ENCODE results near the gene TBPL1.

Gene TBPL1

DNA sequence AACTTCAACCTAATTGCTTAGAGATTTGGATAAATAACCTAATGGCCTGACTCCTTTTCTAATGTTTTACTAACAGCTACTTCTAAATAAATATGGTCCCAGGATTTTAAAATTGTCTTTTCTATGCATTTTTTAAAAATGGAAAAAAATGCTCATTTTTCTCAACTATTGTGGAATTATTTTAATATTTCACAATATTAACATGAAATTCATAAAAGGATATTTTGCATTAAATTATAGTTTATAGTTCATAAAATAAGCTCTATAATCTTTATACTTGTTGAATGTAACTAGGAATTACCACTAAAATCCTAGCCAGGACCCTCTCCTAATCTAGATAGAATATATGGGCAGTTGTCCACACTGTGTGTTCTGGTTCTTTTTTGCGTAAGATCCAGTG, 37.3 kb downstream of the TBPL1 start:
- Histone ChIP-seq H3K4me3 (ENCODE audit: low read length) (no peak overlapping the region), H3K27me3 (ENCODE audit: control insufficient read depth, insufficient read depth, low read length) (no peaks in the 10 kb centered on the region), H3K4me1 (ENCODE audit: control insufficient read depth, insufficient read depth, low read length) (no peaks in the 10 kb centered on the region), H3K9me3 (ENCODE audit: control insufficient read depth, insufficient read depth, low read length) (no peaks in the 10 kb centered on the region), H3K27ac (ENCODE audit: low read length) (no peak overlapping the region), H3K36me3 (ENCODE audit: control insufficient read depth, insufficient read depth, low read length) (no peaks in the 10 kb centered on the region)
- no peak for DNase-seq (ENCODE audit: low read depth, low spot score)
- no CpG with 5 or more reads among the region's 1 CpG for WGBS (ENCODE audit: insufficient coverage, insufficient read length)

DNA sequence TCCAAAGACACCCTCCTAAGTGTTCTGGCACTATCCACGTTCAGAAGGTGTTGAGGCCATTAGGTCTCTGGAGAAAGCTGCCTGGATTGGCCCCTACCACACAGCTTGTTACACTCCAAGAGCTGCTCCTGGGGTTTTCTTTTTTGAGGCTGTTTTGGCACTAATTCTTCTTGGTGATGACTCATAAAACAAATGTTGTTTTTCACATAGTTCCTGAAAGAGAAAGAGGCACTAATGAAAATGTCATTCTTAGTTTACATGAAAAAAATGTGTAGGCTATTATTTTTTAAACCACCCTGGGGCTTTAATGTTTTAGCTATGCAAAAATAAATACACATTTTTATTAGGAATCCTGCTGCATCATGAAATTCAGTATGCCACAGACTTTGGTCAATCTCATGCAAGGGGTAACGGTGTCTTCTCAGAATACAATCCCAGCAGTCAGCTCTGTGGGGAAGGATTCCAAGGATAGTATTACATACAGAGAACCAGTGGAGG, 38.1 kb downstream of the TBPL1 start:
- no peaks in the 10 kb centered on the region for H3K4me1 ChIP-seq (ENCODE audit: control insufficient read depth, insufficient read depth, low read length)
- no CpG with 5 or more reads among the region's 2 CpGs for WGBS (ENCODE audit: insufficient coverage, insufficient read length)
- H3K9me3 ChIP-seq (ENCODE audit: control insufficient read depth, insufficient read depth, low read length), result no peaks in the 10 kb centered on the region
- no peaks in the 10 kb centered on the region for H3K27me3 ChIP-seq (ENCODE audit: control insufficient read depth, insufficient read depth, low read length)
- H3K27ac ChIP-seq (ENCODE audit: low read length), result no peak overlapping the region
- no peak overlapping the region for H3K4me3 ChIP-seq (ENCODE audit: low read length)
- DNase-seq (ENCODE audit: low read depth, low spot score), result no peak
- H3K36me3 ChIP-seq (ENCODE audit: control insufficient read depth, insufficient read depth, low read length), result no peaks in the 10 kb centered on the region

DNA sequence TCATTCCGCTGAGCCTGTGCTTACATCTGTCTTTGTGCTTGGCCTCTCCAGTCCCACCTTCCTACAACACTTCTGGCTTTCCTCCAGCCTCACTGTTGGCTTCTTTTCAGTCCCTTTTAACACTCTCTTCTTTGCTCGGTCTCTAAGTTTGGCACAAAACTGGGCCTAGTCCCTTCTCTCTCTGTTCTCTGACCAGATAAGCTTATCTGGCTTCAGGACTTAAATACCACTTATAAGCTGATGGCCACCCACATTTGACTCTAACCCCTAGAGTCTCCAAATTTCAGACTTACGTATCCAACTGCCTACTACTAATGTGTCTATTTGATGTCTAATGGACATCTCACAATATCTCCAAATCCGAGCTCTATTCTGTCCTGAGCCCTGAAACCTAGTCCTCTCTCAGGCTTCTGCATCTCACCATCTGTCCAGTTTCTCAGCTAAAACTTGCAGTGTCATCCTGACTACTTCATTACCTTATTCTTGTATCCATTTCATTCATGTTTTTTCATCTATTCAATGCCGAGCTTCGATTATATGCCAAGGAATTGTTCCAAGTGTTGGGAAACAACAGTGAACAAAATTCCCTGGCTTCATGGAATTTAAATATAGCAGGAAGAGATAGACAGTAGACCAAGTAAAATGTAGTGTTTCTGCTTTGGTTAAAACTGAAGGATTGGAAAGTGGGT, 40.1 kb downstream of the TBPL1 start:
- Histone ChIP-seq H3K27ac (ENCODE audit: low read length) (no peak overlapping the region), H3K36me3 (ENCODE audit: control insufficient read depth, insufficient read depth, low read length) (no peaks in the 10 kb centered on the region), H3K27me3 (ENCODE audit: control insufficient read depth, insufficient read depth, low read length) (no peaks in the 10 kb centered on the region), H3K4me3 (ENCODE audit: low read length) (no peak overlapping the region), H3K9me3 (ENCODE audit: control insufficient read depth, insufficient read depth, low read length) (no peaks in the 10 kb centered on the region), H3K4me1 (ENCODE audit: control insufficient read depth, insufficient read depth, low read length) (no peaks in the 10 kb centered on the region)
- DNase-seq (ENCODE audit: low read depth, low spot score), result no peak
- WGBS (ENCODE audit: insufficient coverage, insufficient read length), result no CpG with 5 or more reads among the region's 6 CpGs

DNA sequence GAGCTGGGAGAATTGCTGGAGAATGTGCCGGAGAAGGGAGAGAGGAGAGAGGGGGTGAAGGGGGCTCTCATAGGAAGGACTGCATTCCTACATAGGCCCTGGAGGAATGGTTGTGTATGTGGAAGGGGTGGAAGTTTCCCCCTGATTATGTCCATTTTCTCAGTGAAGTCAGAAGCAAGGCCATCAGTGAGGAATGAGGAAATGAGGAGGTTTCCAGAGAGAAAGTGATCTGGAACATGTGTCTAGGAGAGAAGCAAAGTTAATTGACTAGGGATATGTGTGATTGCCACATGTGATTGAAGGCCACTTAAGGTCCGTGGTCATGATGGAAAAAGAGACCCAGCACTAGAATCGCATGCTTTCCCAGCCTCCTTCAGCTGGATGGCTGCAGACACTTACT, 42.3 kb downstream of the TBPL1 start:
- no peak for DNase-seq (ENCODE audit: low read depth, low spot score)
- no CpG with 5 or more reads among the region's 3 CpGs for WGBS (ENCODE audit: insufficient coverage, insufficient read length)
- no peak overlapping the region for H3K4me3 ChIP-seq (ENCODE audit: low read length)
- no peak overlapping the region for H3K27ac ChIP-seq (ENCODE audit: low read length)
- H3K36me3 ChIP-seq (ENCODE audit: control insufficient read depth, insufficient read depth, low read length), result no peaks in the 10 kb centered on the region
- no peaks in the 10 kb centered on the region for H3K27me3 ChIP-seq (ENCODE audit: control insufficient read depth, insufficient read depth, low read length)
- H3K4me1 ChIP-seq (ENCODE audit: control insufficient read depth, insufficient read depth, low read length), result no peaks in the 10 kb centered on the region
- H3K9me3 ChIP-seq (ENCODE audit: control insufficient read depth, insufficient read depth, low read length), result no peaks in the 10 kb centered on the region

DNA sequence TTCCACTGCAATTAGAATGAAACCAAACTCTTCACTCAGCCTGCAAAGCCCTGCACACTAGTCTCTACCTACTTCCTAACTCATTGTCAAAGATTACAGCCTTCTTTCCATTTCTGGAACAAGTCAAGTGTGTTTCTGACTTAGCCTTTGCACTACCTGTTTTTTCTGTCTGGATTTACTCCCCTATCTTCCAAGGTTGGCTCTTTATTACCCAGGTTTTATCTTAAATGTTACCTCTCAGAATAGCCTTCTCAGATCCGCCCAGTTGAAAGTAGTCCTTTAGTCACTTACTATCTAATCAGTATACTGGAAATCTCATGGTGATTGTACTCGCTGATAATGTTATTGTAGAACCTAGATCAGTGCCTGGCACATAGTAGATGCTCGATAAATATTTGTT, 42.7 kb downstream of the TBPL1 start:
- H3K4me1 ChIP-seq (ENCODE audit: control insufficient read depth, insufficient read depth, low read length), result no peaks in the 10 kb centered on the region
- H3K36me3 ChIP-seq (ENCODE audit: control insufficient read depth, insufficient read depth, low read length), result no peaks in the 10 kb centered on the region
- WGBS (ENCODE audit: insufficient coverage, insufficient read length), result no CpG with 5 or more reads among the region's 3 CpGs
- H3K9me3 ChIP-seq (ENCODE audit: control insufficient read depth, insufficient read depth, low read length), result no peaks in the 10 kb centered on the region
- DNase-seq (ENCODE audit: low read depth, low spot score), result no peak
- H3K4me3 ChIP-seq (ENCODE audit: low read length), result no peak overlapping the region
- no peaks in the 10 kb centered on the region for H3K27me3 ChIP-seq (ENCODE audit: control insufficient read depth, insufficient read depth, low read length)
- H3K27ac ChIP-seq (ENCODE audit: low read length), result no peak overlapping the region

GRCh38 chr6:133997267-133997666, 44.2 kb downstream of the TBPL1 start:
- Histone ChIP-seq H3K4me1 (ENCODE audit: control insufficient read depth, insufficient read depth, low read length) (no peaks in the 10 kb centered on the region), H3K27me3 (ENCODE audit: control insufficient read depth, insufficient read depth, low read length) (no peaks in the 10 kb centered on the region), H3K27ac (ENCODE audit: low read length) (no peak overlapping the region), H3K9me3 (ENCODE audit: control insufficient read depth, insufficient read depth, low read length) (no peaks in the 10 kb centered on the region), H3K36me3 (ENCODE audit: control insufficient read depth, insufficient read depth, low read length) (no peaks in the 10 kb centered on the region), H3K4me3 (ENCODE audit: low read length) (no peak overlapping the region)
- no peak for DNase-seq (ENCODE audit: low read depth, low spot score)
- no CpG with 5 or more reads among the region's 6 CpGs for WGBS (ENCODE audit: insufficient coverage, insufficient read length)

GRCh38 chr6:133999305-133999704, 46.3 kb downstream of the TBPL1 start:
- Histone ChIP-seq H3K36me3 (ENCODE audit: control insufficient read depth, insufficient read depth, low read length) (no peaks in the 10 kb centered on the region), H3K27me3 (ENCODE audit: control insufficient read depth, insufficient read depth, low read length) (no peaks in the 10 kb centered on the region), H3K9me3 (ENCODE audit: control insufficient read depth, insufficient read depth, low read length) (no peaks in the 10 kb centered on the region), H3K4me1 (ENCODE audit: control insufficient read depth, insufficient read depth, low read length) (no peaks in the 10 kb centered on the region), H3K4me3 (ENCODE audit: low read length) (no peak overlapping the region), H3K27ac (ENCODE audit: low read length) (no peak overlapping the region)
- DNase-seq (ENCODE audit: low read depth, low spot score), result no peak

- no peak for DNase-seq (ENCODE audit: low read depth, low spot score)
- H3K4me3 ChIP-seq (ENCODE audit: low read length), result no peak overlapping the region
- no peaks in the 10 kb centered on the region for H3K36me3 ChIP-seq (ENCODE audit: control insufficient read depth, insufficient read depth, low read length)
- no peak overlapping the region for H3K27ac ChIP-seq (ENCODE audit: low read length)
- H3K9me3 ChIP-seq (ENCODE audit: control insufficient read depth, insufficient read depth, low read length), result no peaks in the 10 kb centered on the region
- no peaks in the 10 kb centered on the region for H3K4me1 ChIP-seq (ENCODE audit: control insufficient read depth, insufficient read depth, low read length)
- no peaks in the 10 kb centered on the region for H3K27me3 ChIP-seq (ENCODE audit: control insufficient read depth, insufficient read depth, low read length)
- WGBS (ENCODE audit: insufficient coverage, insufficient read length), result no CpG with 5 or more reads among the region's 3 CpGs
Observed at GRCh38 chr6:134000443-134000842, 47.4 kb downstream of the TBPL1 start.

DNA sequence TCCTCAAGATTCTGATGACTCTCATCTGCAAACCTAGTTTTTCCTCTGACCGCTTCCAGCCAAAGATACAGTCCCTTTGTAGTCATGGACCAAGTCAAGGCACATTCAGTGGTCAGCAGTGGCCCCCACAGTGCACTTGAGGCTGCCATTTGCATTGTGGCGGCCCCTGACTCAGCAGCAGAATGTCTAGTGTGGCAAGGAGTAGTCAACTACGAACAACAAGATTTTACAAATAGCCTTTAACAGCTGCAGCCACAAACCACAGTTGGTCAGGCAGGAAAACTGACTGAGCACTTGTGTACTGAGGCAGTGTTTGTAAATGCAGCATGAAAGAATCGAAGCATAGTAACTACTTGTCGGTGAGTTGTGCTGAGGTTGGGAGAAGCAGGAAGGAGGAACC, 49.8 kb downstream of the TBPL1 start:
- Histone ChIP-seq H3K27ac (ENCODE audit: low read length) (no peak overlapping the region), H3K4me3 (ENCODE audit: low read length) (no peak overlapping the region), H3K27me3 (ENCODE audit: control insufficient read depth, insufficient read depth, low read length) (no peaks in the 10 kb centered on the region), H3K9me3 (ENCODE audit: control insufficient read depth, insufficient read depth, low read length) (no peaks in the 10 kb centered on the region), H3K4me1 (ENCODE audit: control insufficient read depth, insufficient read depth, low read length) (no peaks in the 10 kb centered on the region), H3K36me3 (ENCODE audit: control insufficient read depth, insufficient read depth, low read length) (no peaks in the 10 kb centered on the region)
- WGBS (ENCODE audit: insufficient coverage, insufficient read length), result no CpG with 5 or more reads among the region's 5 CpGs
- no peak for DNase-seq (ENCODE audit: low read depth, low spot score)

DNA sequence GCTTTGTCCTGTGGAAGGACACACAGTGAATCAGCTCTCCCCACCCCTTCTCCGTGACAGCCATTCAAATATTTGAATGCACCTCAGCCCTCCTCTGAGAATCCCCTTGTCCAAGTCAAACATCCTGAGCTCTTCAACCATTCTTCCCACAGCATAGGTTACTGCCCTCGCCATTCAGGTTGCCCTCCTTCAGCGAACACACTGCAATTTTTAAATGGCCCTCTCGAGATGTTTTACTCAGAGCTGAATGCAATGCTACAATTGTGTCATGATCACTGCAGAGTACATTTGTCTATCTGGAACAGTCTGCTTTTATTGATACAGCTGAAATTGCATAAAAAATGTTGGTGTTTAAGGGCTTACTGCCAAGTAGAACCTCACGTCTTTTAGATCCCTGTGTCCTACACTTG, 50.5 kb downstream of the TBPL1 start:
- Histone ChIP-seq H3K9me3 (ENCODE audit: control insufficient read depth, insufficient read depth, low read length) (no peaks in the 10 kb centered on the region), H3K4me1 (ENCODE audit: control insufficient read depth, insufficient read depth, low read length) (no peaks in the 10 kb centered on the region), H3K27ac (ENCODE audit: low read length) (no peak overlapping the region), H3K36me3 (ENCODE audit: control insufficient read depth, insufficient read depth, low read length) (no peaks in the 10 kb centered on the region), H3K27me3 (ENCODE audit: control insufficient read depth, insufficient read depth, low read length) (no peaks in the 10 kb centered on the region), H3K4me3 (ENCODE audit: low read length) (no peak overlapping the region)
- WGBS (ENCODE audit: insufficient coverage, insufficient read length), result no CpG with 5 or more reads among the region's 5 CpGs
- DNase-seq (ENCODE audit: low read depth, low spot score), result no peak

- Histone ChIP-seq H3K36me3 (ENCODE audit: control insufficient read depth, insufficient read depth, low read length) (no peaks in the 10 kb centered on the region), H3K9me3 (ENCODE audit: control insufficient read depth, insufficient read depth, low read length) (no peaks in the 10 kb centered on the region), H3K4me1 (ENCODE audit: control insufficient read depth, insufficient read depth, low read length) (no peaks in the 10 kb centered on the region), H3K4me3 (ENCODE audit: low read length) (no peak overlapping the region), H3K27ac (ENCODE audit: low read length) (no peak overlapping the region), H3K27me3 (ENCODE audit: control insufficient read depth, insufficient read depth, low read length) (no peaks in the 10 kb centered on the region)
- WGBS (ENCODE audit: insufficient coverage, insufficient read length), result no CpG with 5 or more reads among the region's 4 CpGs
- no peak for DNase-seq (ENCODE audit: low read depth, low spot score)
Observed at GRCh38 chr6:134004714-134005113, 51.7 kb downstream of the TBPL1 start.

All from iPS DF 6.9 (cell line).